SH-SY5Y (cell line): ENCODE results near the gene PRKAG3.

Experiments used
- GATA2 ChIP-seq: IDR thresholded peaks from 2 replicates; pipeline ENCODE4 v1.6.1; 2011; ENCODE audit warnings: mild to moderate bottlenecking, low read depth, low read length
- GATA3 ChIP-seq: IDR thresholded peaks from 2 replicates; pipeline ENCODE4 v1.6.1; 2011; ENCODE audit warnings: low read depth, mild to moderate bottlenecking, low read length, moderate library complexity

PRKAG3 gene

GRCh38 chr2:218777276-218777990, 54.2 kb downstream of the PRKAG3 start:
- TF ChIP-seq GATA3 (no peak), GATA2 (no peak)

DNA sequence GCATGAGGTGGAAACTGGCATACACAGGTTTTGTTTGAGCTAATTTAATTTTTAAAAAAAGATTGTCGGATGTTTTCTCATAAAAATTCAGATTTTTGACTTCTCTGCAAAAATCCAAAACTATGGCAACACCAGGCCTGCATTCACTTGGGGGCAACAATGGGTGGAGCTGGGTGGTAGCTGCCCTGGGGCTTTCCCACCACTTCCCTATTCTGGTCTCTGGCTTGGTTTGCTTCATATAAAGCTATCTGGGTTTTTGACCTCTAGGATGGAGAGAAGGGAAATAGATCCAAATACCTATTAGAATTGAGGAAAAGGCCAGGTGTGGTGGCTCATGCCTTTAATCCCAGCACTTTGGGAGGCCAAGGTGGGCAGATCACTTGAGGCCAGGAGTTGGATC, 55.1 kb downstream of the PRKAG3 start:
- TF ChIP-seq GATA2 (no peak), GATA3 (no peak)

DNA sequence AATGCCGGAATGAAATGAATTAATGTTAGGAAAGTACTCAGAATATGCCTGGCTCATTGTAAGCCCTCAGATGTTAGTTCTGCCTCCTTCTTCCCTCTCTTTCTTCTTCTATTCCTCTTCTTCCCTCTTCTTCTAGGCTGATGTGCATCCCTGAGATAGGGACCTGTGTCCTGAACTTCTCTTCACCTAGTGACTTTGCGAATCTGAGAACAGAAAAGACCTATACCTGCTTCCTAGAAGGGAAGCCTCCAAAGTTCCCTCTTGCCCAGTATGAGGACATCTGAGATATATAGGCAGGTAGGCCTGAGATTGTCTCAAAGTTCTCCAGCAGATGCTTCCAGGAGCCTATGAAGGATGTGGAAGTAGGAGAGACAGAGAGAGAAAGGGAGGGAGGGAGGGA, 57.7 kb downstream of the PRKAG3 start:
- TF ChIP-seq GATA3 (no peak), GATA2 (no peak)
